Urinary bladder (tissue), 4 donors: ENCODE results near the gene PFKP. TPM values are rescaled to one million over a fixed set of nuclear protein-coding genes. Genes with fewer than 3 reads are reported as not detected.
"Not testable (repeated sequence)": the region's sequence is repeated elsewhere in the genome, so short reads cannot be mapped to it uniquely, and the experiment has no call there.

Source experiments
- DNase-seq: peaks from one replicate; pipeline ENCODE4 v3.0.0-alpha.2; 2015; ENCODE audit errors: extremely low spot score
- H3K27ac ChIP-seq: one replicate; pipeline ENCODE4 v1.5.1; 2013; ENCODE audit warnings: low read depth, mild to moderate bottlenecking, moderate library complexity
- H3K36me3 ChIP-seq: one replicate; pipeline ENCODE4 v1.6.1; 2013; ENCODE audit warnings: mild to moderate bottlenecking, moderate library complexity; ENCODE audit not compliant: insufficient read depth
- H3K4me1 ChIP-seq: one replicate; pipeline ENCODE4 v1.6.1; 2013; ENCODE audit warnings: mild to moderate bottlenecking, moderate library complexity; ENCODE audit not compliant: insufficient read depth
- H3K4me3 ChIP-seq: one replicate; pipeline ENCODE4 v1.5.1; 2013; ENCODE audit warnings: low read depth, low read length
- WGBS: extraction: QIAGEN DNeasy Blood & Tissue Kit; methylation state at CpG from one replicate; pipeline ENCODE4 v1.1.7; 2013; 5-methylcytosine and 5-hydroxymethylcytosine counted together
- polyA plus RNA-seq: library from polyadenylated mRNA; stranded (reverse); fragments of 200-250 nt; gene quantifications from one replicate; pipeline ENCODE4 v1.2.3, GENCODE V29; 2013
- total RNA-seq: library from RNA; depleted of rRNA; stranded (reverse); fragments of >200 nt; gene quantifications from one replicate; pipeline ENCODE4 v1.2.3, GENCODE V29; 2014
- donor health status: healthy with polysubstance abuse.
- donor health status: healthy.

The PFKP gene
- total and polyA plus RNA-seq, 2 donors, result 40.6 to 104 TPM

DNA sequence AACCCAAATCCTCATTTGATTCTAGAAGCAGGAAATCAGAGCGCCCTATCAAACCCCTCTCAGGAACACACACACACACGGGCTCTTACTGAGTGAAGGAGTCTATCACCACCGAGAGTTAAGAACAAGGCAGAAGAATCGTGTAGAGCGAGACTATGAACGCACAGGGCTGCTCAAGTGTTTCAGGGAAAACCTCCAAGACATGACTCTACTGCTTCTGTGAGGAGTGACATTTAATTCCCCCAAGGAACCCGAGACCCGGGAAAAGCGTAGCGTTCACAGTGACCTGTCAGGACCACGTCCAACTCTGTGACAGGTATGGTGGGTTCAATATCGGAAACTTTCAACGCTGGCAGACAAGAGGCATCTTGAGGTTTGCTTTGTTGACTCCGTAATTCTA is 83.6 kb downstream of the PFKP start:
- H3K36me3 ChIP-seq, result peaks cover 8% of the 10 kb centered on the region
- no peak for DNase-seq
- H3K4me1 ChIP-seq, result no peaks in the 10 kb centered on the region
- no peak overlapping the region for H3K4me3 ChIP-seq
- no peak overlapping the region for H3K27ac ChIP-seq
- WGBS, result 95% methylated on average over 14 of the region's 14 CpGs

DNA sequence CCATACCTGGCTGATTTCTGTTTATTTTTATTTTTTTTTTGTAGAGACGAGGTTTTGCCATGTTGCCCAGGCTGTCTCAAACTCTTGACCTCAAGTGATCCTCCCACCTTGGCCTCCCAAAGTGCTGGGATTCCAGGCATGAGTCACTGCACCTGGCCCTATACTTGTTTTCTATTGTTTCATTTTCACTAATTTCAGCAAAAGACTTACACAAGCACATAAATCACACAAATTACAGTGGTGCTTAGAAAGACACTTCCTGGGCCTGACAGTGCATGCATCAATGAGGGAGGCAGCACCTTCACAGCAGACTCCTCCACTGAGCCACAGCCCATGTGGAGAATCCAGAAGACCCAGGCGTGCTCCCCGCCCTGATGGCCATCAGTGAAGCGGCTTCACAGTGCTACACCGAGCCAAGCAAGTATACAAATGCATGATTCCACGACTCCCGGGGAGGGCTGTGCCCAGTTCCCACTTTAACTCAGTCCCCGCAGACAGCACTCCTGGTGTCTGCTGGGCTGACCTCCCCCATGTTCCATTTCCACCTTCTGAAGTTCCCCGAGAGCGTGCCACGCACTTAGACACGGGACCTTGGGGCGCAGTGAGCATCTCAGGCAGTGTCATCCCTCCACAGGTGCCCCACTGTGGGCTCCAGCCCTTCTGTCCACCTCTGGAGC is 84.7 kb downstream of the PFKP start:
- Histone ChIP-seq H3K36me3 (peaks cover 8% of the 10 kb centered on the region), H3K4me3 (no peak overlapping the region), H3K27ac (no peak overlapping the region), H3K4me1 (no peaks in the 10 kb centered on the region)
- WGBS, result 93% methylated on average over 13 of the region's 13 CpGs
- no peak for DNase-seq

GRCh38 chr10:3152566-3152935 is 85.2 kb downstream of the PFKP start:
- Histone ChIP-seq H3K4me3 (no peak overlapping the region), H3K4me1 (no peaks in the 10 kb centered on the region), H3K36me3 (peaks cover 8% of the 10 kb centered on the region), H3K27ac (no peak overlapping the region)
- no peak for DNase-seq
- 90% methylated on average over 9 of the region's 9 CpGs for WGBS

DNA sequence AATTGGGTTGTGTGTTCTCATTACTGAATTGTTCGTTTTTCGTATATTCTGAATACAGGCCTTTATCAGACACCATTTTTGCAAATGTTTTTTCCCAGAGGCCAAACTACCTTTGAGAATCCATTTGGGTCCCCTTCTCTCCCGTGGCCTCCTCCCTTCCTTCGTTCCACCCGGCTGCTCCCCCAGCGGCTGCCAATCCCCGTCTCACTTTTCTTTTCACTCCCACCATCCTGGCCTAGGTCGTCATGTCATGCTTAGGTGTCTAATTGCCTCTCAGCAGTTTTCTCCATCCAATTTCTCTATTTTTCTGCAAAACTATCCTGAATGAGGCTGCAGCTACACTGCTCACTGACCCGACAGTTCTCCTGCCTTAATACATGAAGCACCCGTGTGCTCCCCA is 87.3 kb downstream of the PFKP start:
- no peaks in the 10 kb centered on the region for H3K4me1 ChIP-seq
- H3K4me3 ChIP-seq, result no peak overlapping the region
- 95% methylated on average over 10 of the region's 10 CpGs for WGBS
- DNase-seq, result no peak
- H3K27ac ChIP-seq, result no peak overlapping the region
- H3K36me3 ChIP-seq, result peaks cover 8% of the 10 kb centered on the region

GRCh38 chr10:3159152-3159551 is 91.8 kb downstream of the PFKP start:
- DNase-seq, result no peak

DNA sequence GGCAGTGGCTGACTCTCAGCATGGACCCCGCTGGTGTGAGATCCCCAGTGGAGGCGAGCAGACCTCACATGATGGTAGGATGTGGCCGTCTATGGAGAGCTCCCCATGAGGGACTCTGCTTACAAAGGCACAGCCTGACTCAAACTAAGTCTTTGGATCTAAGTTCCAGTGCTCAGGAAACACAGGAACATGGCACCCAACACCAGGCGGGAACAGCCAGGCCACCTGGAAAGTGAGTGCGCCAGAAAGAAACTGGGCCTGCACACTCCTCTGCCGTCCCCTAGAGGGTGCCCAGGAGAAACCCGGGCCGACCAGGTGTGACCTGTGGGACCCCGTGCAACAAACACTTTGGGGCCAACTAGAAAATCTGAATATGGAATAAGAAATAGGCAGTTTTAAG is 95.2 kb downstream of the PFKP start:
- WGBS, result 91% methylated on average over 9 of the region's 9 CpGs
- DNase-seq, result no peak
- no peaks in the 10 kb centered on the region for H3K4me1 ChIP-seq
- H3K36me3 ChIP-seq, result peaks cover 8% of the 10 kb centered on the region
- H3K4me3 ChIP-seq, result no peak overlapping the region
- H3K27ac ChIP-seq, result no peak overlapping the region

More at GRCh38 chr10:3159152-3159551, 91.8 kb downstream of the PFKP start:
- Histone ChIP-seq H3K36me3 (peaks cover 16% of the 10 kb centered on the region), H3K4me3 (no peak overlapping the region), H3K27ac (no peak overlapping the region), H3K4me1 (no peaks in the 10 kb centered on the region)
- 91% methylated on average over 10 of the region's 10 CpGs for WGBS

- Histone ChIP-seq H3K4me3 (no peak overlapping the region), H3K36me3 (peaks cover 10% of the 10 kb centered on the region), H3K4me1 (no peaks in the 10 kb centered on the region), H3K27ac (no peak overlapping the region)
- no peak for DNase-seq
- 88% methylated on average over 9 of the region's 9 CpGs for WGBS
Measured at GRCh38 chr10:3163879-3164278, 96.5 kb downstream of the PFKP start.

- Histone ChIP-seq H3K4me1 (no peaks in the 10 kb centered on the region), H3K27ac (no peak overlapping the region), H3K36me3 (peaks cover 10% of the 10 kb centered on the region), H3K4me3 (no peak overlapping the region)
- 86% methylated on average over 9 of the region's 9 CpGs for WGBS
- DNase-seq, result no peak
Measured at GRCh38 chr10:3165196-3165595, 97.8 kb downstream of the PFKP start.

GRCh38 chr10:3166496-3167290 is 99.3 kb downstream of the PFKP start:
- no peak for DNase-seq
- Histone ChIP-seq H3K36me3 (peaks cover 10% of the 10 kb centered on the region), H3K4me3 (no peak overlapping the region), H3K27ac (no peak overlapping the region), H3K4me1 (no peaks in the 10 kb centered on the region)
- 93% methylated on average over 10 of the region's 10 CpGs for WGBS

DNA sequence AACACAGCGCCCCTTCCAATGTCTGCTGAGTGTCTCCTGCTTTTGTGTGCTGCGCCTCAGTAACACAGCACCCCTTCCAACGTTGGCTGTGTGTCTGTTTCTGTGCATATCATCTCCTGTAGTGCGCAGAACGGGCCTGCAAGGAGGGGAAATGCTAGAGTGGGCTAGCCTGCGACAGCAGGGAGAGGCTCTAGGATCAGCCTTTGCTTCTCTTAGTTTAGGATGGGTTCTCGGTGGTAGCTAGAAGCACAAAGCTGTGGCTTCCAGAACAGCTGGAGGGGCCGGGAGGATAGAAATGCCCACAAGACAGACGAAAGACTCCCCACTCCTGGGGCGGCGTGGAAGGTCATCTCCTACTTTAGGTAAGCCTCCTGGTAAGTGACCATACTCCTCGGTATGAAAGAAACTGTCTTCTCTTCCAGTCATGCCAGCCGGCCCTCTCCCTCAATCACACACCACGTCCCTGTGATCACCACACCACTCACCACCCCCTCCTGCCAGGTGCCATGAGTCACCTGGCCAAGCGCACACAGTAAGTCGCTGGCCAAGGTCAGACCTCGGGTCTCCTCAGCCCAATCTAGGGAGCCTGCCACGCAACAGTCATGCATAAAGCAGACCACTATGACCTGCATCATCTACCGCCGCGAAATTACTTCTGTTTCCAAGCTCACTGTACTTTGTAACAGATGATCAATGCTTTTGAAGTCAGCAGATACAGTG is 100.4 kb downstream of the PFKP start:
- DNase-seq, result no peak
- H3K27ac ChIP-seq, result no peak overlapping the region
- WGBS, result 95% methylated on average over 21 of the region's 21 CpGs
- H3K4me1 ChIP-seq, result no peaks in the 10 kb centered on the region
- H3K4me3 ChIP-seq, result no peak overlapping the region
- peaks cover 7% of the 10 kb centered on the region for H3K36me3 ChIP-seq

- Histone ChIP-seq H3K4me3 (no peak overlapping the region), H3K4me1 (peaks cover 1% of the 10 kb centered on the region), H3K27ac (no peak overlapping the region), H3K36me3 (peaks cover 2% of the 10 kb centered on the region)
- DNase-seq, result no peak
- WGBS, result 90% methylated on average over 10 of the region's 10 CpGs
Measured at GRCh38 chr10:3169271-3169670, 101.9 kb downstream of the PFKP start.

- Histone ChIP-seq H3K4me3 (no peak overlapping the region), H3K27ac (no peak overlapping the region), H3K36me3 (peaks cover 2% of the 10 kb centered on the region), H3K4me1 (peaks cover 1% of the 10 kb centered on the region)
- 89% methylated on average over 10 of the region's 10 CpGs for WGBS
- DNase-seq, result no peak
Measured at GRCh38 chr10:3169673-3170072, 102.3 kb downstream of the PFKP start.

DNA sequence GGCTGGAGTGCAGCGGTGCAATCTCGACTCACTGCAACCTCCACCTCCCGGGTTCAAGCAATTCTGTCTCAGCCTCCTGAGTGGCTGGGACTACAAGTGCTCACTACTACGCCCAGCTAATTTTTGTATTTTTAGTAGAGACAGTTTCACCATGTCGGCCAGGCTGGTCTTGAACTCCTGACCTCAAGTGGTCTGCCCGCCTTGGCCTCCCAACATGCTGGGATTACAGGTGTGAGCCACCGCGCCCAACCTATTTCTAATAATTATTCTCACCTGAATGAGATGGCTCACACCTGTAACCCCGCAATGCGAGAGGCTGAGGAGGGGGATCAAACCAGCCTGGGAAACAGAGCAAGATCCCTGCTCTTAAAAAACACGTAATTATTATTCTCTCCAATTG is 104.1 kb downstream of the PFKP start:
- DNase-seq, H3K4me1 ChIP-seq, H3K27ac ChIP-seq, H3K4me3 ChIP-seq, H3K36me3 ChIP-seq: not testable (repeated sequence)
- 91% methylated on average over 11 of the region's 11 CpGs for WGBS

- Histone ChIP-seq H3K27ac (peak overlapping the region; percentile 88), H3K4me1 (peaks cover 1% of the 10 kb centered on the region), H3K4me3 (peak overlapping the region; percentile 73), H3K36me3 (peaks cover 2% of the 10 kb centered on the region)
- no peak for DNase-seq
- WGBS, result under 1% methylated on average over 21 of the region's 21 CpGs
Measured at GRCh38 chr10:3172081-3172445, 104.7 kb downstream of the PFKP start.
